ELF-1 (cell line): ENCODE measurements around the gene PHYKPL.
A peak's percentile ranks its signal among the peaks of the same experiment; 100 is the strongest.

Experiments
- DNase-seq: peaks from one replicate; pipeline ENCODE4 v3.0.0-alpha.2; 2016; ENCODE audit warnings: low read depth, low spot score

Gene PHYKPL

GRCh38 chr5:178232124-178232919 lies at the start of gene PHYKPL:
PHYKPL (minus strand) TSS chr5:178232802; CDS start chr5:178232550, 252 bp downstream.
- peak; percentile 74 for DNase-seq

GRCh38 chr5:178282391-178282790 lies 49.8 kb upstream of the PHYKPL start:
- DNase-seq: no peak

- no peak for DNase-seq
Measured at GRCh38 chr5:178281331-178281730, 48.7 kb upstream of the PHYKPL start.

GRCh38 chr5:178280631-178281030 lies 48.0 kb upstream of the PHYKPL start:
- no peak for DNase-seq

GRCh38 chr5:178279723-178280438 lies 47.3 kb upstream of the PHYKPL start:
- DNase-seq: peak; percentile 87

GRCh38 chr5:178279026-178279722 lies 46.6 kb upstream of the PHYKPL start:
- no peak for DNase-seq

- peak; percentile 60 for DNase-seq
Measured at GRCh38 chr5:178278358-178279023, 45.9 kb upstream of the PHYKPL start.

- no peak for DNase-seq
Measured at GRCh38 chr5:178277866-178278265, 45.3 kb upstream of the PHYKPL start.

- DNase-seq: no peak
Measured at GRCh38 chr5:178277346-178277745, 44.7 kb upstream of the PHYKPL start.

GRCh38 chr5:178274781-178275537 lies 42.4 kb upstream of the PHYKPL start:
- DNase-seq: no peak

GRCh38 chr5:178273665-178274541 lies 41.3 kb upstream of the PHYKPL start:
- DNase-seq: peak; percentile 70

- DNase-seq: no peak
Measured at GRCh38 chr5:178273041-178273440, 40.4 kb upstream of the PHYKPL start.

- no peak for DNase-seq
Measured at GRCh38 chr5:178272591-178272990, 40.0 kb upstream of the PHYKPL start.

GRCh38 chr5:178271726-178272479 lies 39.3 kb upstream of the PHYKPL start:
- DNase-seq: no peak

- DNase-seq: no peak
Measured at GRCh38 chr5:178271231-178271630, 38.6 kb upstream of the PHYKPL start.

GRCh38 chr5:178269499-178269898 lies 36.9 kb upstream of the PHYKPL start:
- DNase-seq: no peak

GRCh38 chr5:178267876-178268275 lies 35.3 kb upstream of the PHYKPL start:
- no peak for DNase-seq

GRCh38 chr5:178267245-178267644 lies 34.6 kb upstream of the PHYKPL start:
- DNase-seq: no peak

GRCh38 chr5:178266581-178266980 lies 34.0 kb upstream of the PHYKPL start:
- DNase-seq: no peak
